Right ventricle myocardium inferior (tissue), 1 donor: Measurements from ENCODE around the gene AUH. TPM values are rescaled to one million over a fixed set of nuclear protein-coding genes. Genes with fewer than 3 reads are reported as not detected.

ENCODE experiments used
- ATAC-seq: fragments of 200-7000 bp; cut with Tn5 transposase; one replicate; pipeline ENCODE4 v1.9.1; 2020; ENCODE audit warnings: mild to moderate bottlenecking, moderate library complexity
- DNase-seq: peaks from one replicate; pipeline ENCODE4 v3.0.0; 2021; ENCODE audit errors: missing footprints
- intact Hi-C: fragments of 100-400 bp; cut with DNase I; formaldehyde crosslinking; loops from one replicate; pipeline ENCODE4 v1.11.0; 2022
- total RNA-seq: library from RNA; stranded (reverse); fragmentation: NEBNext Ultra II Directional; extraction: Animal tissue kit (Norgen Biotek cat#: 25700); gene quantifications from one replicate; pipeline ENCODE4 v1.2.1, GENCODE V29; 2021
- donor health status: DM: no; HTN: yes; CAD: no; lungs with severe emphysema.

The AUH gene
- total RNA-seq, 1 donor from 2014 or later, result 37.9 TPM

DNA sequence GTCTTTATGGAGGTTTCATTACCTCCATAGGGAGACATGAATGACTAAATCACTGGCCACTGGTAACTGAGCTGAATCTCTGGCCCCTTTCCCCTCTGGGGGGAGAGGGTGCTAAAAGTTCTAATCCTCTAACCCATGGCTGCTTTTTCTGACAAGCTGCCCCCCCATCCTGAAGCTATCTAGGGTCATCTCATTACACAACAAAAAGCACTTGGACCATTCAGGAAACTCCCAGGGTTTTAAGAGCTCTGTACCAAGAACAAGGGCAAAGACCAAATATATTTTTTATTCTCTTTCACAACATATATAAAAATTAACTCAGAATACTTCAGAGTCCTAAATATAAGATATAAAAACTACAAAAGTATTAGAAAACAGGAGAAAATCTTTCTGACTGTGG lies 14.3 kb downstream of the AUH start:
- DNase-seq (no peak), ATAC-seq (no peak)
- intact Hi-C loops, result no loop called here

DNA sequence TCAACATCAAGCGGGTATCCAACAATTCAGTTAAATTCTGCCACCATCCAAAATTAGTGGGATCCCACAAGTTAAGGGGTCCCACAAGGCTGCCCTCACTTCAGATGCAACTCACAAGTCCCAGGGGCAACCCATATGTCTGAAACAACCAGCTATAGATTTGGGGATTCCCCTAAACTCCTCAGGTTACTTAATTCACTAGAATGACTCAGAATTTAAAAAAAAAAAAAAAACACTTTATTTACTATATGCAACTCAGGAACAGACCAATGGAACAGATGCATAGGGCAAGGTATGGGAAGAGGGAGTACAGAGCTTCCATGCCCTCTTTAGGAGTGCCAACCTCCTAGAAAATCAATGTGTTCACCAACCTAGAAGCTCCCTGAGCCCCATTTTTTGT lies 15.1 kb downstream of the AUH start:
- intact Hi-C loops, result no loop called here
- ATAC-seq (no peak), DNase-seq (no peak)

DNA sequence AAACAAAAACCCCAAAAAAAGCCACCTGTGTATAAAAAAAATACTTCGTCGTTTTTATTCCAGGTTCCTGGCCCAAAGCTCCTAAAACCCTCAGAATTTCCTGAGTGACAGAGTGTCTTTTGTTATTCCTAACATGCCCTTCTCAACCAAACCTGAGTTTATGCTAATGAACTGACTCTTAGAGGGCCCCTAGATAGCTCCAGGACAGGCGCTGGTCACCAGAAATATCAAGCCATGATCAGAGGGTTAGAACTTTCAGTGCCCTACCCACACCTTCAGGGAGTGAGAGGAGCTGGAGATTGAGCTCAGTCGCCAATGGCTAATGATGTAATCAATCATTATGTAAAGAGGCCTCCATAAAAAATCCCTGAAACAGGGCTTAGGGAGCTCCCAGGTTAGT lies 15.7 kb downstream of the AUH start:
- DNase-seq, result no peak
- intact Hi-C loops, result no loop called here
- no peak for ATAC-seq

GRCh38 chr9:91342575-91342974 lies 19.1 kb downstream of the AUH start:
- intact Hi-C loops, result no loop called here
- ATAC-seq, result no peak
- DNase-seq, result no peak

GRCh38 chr9:91341749-91342148 lies 20.0 kb downstream of the AUH start:
- DNase-seq, result no peak
- ATAC-seq, result no peak
- intact Hi-C loops, result no loop called here

DNA sequence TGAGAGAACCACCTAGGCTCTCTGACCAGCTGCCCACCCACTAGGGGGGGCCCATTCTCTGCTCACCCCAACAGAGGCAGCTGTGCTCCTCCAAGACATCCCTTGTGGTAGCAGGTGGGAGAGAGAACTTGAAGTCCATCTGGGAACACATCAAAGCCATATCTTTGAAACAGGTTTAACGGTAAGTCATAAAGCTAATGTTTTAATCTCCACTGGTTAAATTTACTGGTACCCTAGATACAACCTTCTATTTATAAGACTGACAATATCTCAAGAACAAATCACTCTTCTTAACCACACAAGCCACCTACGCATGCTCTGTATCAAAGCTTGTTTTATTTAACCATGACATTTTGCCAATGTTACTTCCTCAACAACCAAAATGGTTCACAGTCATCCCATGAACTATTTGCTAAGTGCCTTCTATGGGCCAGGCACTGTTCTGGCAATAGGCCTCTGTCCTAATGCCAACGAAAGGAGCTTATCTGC lies 20.4 kb downstream of the AUH start:
- intact Hi-C loops, result no loop called here
- no peak for ATAC-seq
- DNase-seq, result no peak

DNA sequence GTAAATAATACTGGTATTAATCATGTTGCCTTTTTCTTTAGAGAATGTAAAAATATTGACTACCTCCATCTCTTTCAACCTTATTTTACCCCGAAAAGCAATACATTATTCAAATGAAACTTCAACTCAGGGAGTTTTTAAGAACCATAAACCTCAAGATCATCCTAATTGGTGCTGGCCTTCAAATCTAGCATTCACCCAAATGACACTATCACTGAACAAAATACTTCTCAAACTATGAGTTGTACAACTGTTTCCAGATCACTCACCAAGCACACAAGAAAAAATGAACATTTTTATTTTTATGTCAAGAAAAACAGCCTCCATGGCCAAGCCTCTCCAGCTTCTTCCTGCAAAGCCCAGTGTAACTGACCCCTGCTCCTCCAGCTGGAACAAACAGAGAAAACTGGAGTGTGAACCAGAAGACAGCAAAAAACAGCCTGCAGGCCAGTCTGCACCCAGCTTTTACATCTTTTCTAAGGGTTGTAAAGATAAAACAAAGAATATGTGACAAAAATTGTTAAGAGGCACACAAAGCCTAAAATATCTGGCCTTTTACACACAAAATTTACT lies 21.2 kb downstream of the AUH start:
- DNase-seq (no peak), ATAC-seq (no peak)
- intact Hi-C loops, result no loop called here

- ATAC-seq, result no peak
- intact Hi-C loops, result no loop called here
Measured at GRCh38 chr9:91338681-91339080, 23.0 kb downstream of the AUH start.

GRCh38 chr9:91336786-91337185 lies 24.9 kb downstream of the AUH start:
- intact Hi-C loops, result no loop called here
- DNase-seq, result no peak
- ATAC-seq, result no peak

More at GRCh38 chr9:91338681-91339080, 23.0 kb downstream of the AUH start:
- DNase-seq, result no peak

DNA sequence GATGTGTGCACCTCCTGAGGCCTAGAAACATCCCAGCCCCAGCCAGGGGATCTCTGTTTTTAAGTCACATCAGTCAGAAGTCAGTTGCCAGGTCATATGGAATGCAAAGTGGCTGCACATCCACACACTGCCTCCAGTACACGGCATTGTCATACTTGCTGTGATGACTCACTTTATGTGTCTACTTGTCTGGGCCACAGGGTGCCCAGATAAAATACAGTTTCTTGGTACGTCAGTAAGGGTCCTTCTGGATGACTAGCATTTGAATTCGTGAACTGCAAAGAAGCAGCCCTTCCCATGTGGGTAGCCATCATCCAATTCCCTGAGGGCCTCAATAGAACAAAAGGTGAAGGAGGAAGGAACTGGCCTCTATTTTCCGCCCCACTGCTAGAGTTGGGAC lies 27.7 kb downstream of the AUH start:
- ATAC-seq (no peak), DNase-seq (peak; percentile 35)
- intact Hi-C loops, result no loop called here

DNA sequence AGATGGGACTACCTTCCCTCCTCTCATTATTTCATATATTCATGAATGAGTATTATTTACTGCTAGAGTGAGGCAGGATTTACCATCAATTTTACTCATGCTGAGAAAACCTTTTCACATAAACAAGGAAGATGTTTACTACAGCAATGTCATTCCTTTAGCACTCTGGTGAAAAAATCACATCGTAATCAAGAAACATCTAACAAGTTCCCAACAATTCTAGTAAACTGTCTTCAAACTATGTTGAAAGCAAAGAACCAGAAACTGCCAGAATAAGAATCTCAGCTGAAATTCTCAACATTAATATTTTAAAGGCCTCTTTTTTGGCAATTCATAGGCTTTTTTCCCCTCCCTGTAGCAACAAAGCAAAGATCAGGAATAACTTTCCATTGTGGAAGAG lies 28.2 kb downstream of the AUH start:
- DNase-seq (no peak), ATAC-seq (no peak)
- intact Hi-C loops, result no loop called here

GRCh38 chr9:91332546-91333231 lies 29.0 kb downstream of the AUH start:
- intact Hi-C loops, result no loop called here
- ATAC-seq, result no peak
- no peak for DNase-seq

- DNase-seq (no peak), ATAC-seq (no peak)
- intact Hi-C loops, result no loop called here
Measured at GRCh38 chr9:91331849-91332248, 29.9 kb downstream of the AUH start.

- ATAC-seq (no peak), DNase-seq (no peak)
- intact Hi-C loops, result no loop called here
Measured at GRCh38 chr9:91328186-91328585, 33.5 kb downstream of the AUH start.

DNA sequence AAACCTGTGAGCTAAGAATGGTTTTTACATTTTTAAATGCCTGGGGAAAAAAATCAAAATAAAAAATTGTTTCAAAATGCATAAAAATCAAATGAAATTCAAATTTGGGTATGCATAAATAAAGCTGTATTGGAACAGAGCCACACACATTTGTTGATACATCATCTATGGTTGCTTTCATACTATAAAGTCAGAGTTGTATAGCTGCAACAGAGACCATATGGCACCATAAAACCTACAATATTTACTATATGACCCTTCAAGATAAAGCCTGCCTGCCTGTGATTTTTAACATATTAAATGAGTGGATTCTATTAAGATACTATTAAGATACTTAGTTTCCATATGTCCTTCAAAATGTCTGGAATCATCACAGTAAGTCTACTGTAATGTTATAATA lies 40.0 kb downstream of the AUH start:
- intact Hi-C loops, result no loop called here
- ATAC-seq, result no peak

GRCh38 chr9:91320299-91320698 lies 41.4 kb downstream of the AUH start:
- no peak for ATAC-seq
- intact Hi-C loops, result no loop called here
- no peak for DNase-seq

More for the DNA sequence above, 40.0 kb downstream of the AUH start:
- no peak for DNase-seq

- intact Hi-C loops, result no loop called here
- DNase-seq (no peak), ATAC-seq (no peak)
Measured at GRCh38 chr9:91316093-91316492, 45.6 kb downstream of the AUH start.

DNA sequence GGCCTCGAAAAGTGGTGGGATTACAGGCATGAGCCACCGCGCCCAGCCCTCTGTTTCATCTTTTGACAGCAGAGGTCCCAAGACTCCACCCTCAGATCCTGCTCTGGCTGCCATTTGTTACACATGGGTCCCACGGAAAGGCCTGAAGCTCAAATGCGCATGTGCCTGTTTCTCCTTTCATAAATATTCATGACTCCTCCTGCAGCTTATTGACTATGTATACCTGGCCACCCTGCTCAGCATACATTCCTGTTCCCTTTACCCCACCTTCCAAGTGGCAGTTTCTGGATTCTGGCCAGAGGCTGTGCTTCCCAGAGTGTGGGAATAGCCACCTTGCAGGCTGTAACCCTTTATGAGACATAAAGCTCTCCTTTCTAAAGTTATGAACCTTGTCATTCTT lies 46.5 kb downstream of the AUH start:
- intact Hi-C loops, result no loop called here
- ATAC-seq (no peak), DNase-seq (peak; percentile 45)

GRCh38 chr9:91312717-91313325 lies 48.9 kb downstream of the AUH start:
- ATAC-seq (no peak), DNase-seq (no peak)
- intact Hi-C loops, result no loop called here

GRCh38 chr9:91310037-91310436 lies 51.7 kb downstream of the AUH start:
- intact Hi-C loops, result no loop called here
- ATAC-seq, result no peak
- no peak for DNase-seq
